ES-I3 (cell line): ENCODE data around the gene RNASEH1.

Source experiments
- H3K36me3 ChIP-seq: 2 replicates; pipeline ENCODE4 v1.6.1; 2013; ENCODE audit warnings: mild to moderate bottlenecking, low read length, control low read depth, moderate library complexity; ENCODE audit not compliant: insufficient read depth
- H3K4me1 ChIP-seq: 2 replicates; pipeline ENCODE4 v1.6.1; 2013; ENCODE audit warnings: mild to moderate bottlenecking, control low read depth, low read length; ENCODE audit not compliant: insufficient read depth
- H3K9ac ChIP-seq: 2 replicates; pipeline ENCODE4 v1.6.1; 2013; ENCODE audit warnings: low read depth, mild to moderate bottlenecking, low read length, moderate library complexity
- H3K9me3 ChIP-seq: 2 replicates; pipeline ENCODE4 v1.6.1; 2013; ENCODE audit warnings: mild to moderate bottlenecking, low read length, moderate library complexity; ENCODE audit not compliant: control insufficient read depth, insufficient read depth

RNASEH1 gene

DNA sequence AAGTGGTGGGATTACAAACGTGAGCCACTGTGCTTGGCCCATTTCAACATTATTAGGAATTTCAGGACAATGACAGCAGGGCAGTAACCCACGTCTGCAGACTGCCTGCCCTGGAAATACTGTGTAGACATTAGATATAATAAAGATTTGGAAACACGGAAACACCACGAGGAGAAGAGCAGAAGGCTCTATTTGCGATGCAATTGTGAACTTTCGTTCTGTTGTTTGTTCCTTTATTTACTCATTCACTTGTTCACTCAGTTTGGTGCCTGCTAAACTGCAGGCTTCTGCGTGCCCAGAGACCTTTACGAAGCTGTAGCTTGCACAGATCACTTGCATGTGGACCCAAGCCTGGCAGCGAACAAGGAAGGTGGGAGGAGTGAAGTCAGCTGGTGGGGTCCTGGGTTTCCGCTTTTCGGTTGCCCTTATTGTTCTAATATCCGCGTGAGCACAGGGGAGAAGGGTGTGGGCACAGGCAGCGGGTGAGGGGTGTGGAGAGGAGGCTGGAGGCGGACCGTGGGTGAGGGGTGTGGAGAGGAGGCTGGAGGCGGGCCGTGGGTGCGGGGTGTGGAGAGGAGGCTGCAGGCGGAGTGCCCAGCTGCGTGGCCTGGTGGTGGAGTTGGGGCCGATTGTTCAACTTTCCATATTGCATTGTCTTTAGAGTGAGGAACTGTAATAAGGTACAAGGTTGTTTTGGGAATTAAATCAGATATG lies 40.2 kb upstream of the RNASEH1 start:
- Histone ChIP-seq H3K4me1 (no peaks in the 10 kb centered on the region), H3K36me3 (no peaks in the 10 kb centered on the region), H3K9me3 (no peaks in the 10 kb centered on the region), H3K9ac (no peak overlapping the region)

DNA sequence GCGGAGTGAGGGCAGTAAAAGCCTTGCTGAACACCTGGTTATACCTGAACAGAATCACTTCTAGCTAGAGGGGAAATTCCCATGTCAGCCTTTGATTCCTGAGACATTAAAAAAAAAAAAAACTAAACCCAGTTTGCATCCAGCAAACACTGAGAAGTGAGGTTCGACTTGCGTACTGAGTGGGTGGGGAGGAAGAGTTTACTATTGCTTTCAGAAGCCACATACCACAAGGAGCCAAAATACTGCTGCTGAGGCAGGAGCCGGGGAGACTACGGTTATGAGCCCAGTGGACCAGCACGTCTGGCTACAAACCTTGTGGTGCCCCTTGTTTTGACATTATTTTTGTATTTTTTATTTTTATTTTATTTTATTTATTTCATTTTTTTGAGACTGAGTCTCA lies 39.4 kb upstream of the RNASEH1 start:
- H3K4me1 ChIP-seq, result no peaks in the 10 kb centered on the region
- no peak overlapping the region for H3K9ac ChIP-seq
- no peaks in the 10 kb centered on the region for H3K9me3 ChIP-seq
- H3K36me3 ChIP-seq, result no peaks in the 10 kb centered on the region

DNA sequence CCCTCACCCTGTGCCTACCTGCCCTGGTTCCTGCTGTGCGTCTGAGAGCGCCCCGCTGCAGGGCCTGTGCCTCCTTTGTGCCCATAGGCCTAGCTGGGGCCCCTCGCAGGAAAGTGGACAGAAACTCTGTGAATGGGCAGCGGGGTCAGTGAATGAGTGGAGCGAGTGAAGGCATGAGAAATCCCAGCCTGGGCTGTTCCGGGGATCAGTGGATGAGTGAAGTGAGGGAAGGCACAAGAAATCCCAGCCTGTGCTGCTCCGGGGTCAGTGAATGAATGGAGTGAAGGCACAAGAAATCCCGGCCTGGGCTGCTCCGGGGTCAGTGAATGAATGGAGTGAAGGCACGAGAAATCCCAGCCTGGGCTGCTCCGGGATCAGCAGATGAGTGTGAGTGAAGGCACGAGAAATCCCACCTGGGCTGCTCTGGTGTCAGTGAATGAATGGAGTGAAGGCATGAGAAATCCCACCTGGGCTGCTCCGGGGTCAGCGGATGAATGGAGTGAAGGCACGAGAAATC lies 38.8 kb upstream of the RNASEH1 start:
- no peaks in the 10 kb centered on the region for H3K4me1 ChIP-seq
- H3K9ac ChIP-seq, result no peak overlapping the region
- no peaks in the 10 kb centered on the region for H3K9me3 ChIP-seq
- no peaks in the 10 kb centered on the region for H3K36me3 ChIP-seq

DNA sequence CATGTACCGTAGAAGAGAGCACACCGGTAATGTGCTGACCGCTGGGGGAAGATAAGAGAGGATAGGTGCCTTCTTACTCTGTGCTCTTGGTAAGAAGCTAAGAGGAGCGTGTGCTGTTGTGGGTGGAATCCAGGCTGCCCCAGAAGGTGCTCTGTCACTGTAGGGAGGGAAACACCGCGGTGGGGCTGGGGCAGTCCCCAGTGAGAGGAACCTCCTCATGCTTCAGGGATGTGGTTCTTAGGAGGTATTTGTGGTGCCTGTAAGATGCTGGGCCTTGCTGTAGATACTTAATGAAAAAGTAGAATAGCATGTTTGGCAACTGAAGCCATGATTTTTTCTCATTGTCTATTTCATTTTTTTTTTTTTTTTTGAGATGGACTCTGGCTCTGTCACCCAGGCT lies 37.9 kb upstream of the RNASEH1 start:
- Histone ChIP-seq H3K9ac (no peak overlapping the region), H3K36me3 (no peaks in the 10 kb centered on the region), H3K9me3 (no peaks in the 10 kb centered on the region), H3K4me1 (no peaks in the 10 kb centered on the region)

DNA sequence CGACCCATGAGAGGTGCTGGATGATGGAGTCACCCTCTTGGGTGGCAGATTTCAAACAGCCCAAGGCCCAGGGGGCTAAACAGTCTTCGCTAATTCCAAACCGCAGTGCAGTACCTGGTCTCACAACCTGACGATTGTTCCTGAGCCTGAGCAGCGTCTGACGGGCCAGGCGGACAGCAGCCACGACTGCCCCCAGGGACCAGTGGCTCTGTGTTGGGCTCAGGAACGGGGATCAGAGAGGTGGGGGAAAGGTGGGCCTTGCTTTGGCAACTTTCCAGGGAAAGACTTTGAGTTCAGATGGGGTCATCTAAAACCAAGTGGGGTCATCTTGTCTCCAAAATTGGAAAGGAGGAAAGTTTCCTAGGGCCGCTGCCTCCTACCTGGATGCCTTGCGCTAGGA lies 37.3 kb upstream of the RNASEH1 start:
- H3K9ac ChIP-seq, result no peak overlapping the region
- H3K4me1 ChIP-seq, result no peaks in the 10 kb centered on the region
- no peaks in the 10 kb centered on the region for H3K9me3 ChIP-seq
- H3K36me3 ChIP-seq, result no peaks in the 10 kb centered on the region

DNA sequence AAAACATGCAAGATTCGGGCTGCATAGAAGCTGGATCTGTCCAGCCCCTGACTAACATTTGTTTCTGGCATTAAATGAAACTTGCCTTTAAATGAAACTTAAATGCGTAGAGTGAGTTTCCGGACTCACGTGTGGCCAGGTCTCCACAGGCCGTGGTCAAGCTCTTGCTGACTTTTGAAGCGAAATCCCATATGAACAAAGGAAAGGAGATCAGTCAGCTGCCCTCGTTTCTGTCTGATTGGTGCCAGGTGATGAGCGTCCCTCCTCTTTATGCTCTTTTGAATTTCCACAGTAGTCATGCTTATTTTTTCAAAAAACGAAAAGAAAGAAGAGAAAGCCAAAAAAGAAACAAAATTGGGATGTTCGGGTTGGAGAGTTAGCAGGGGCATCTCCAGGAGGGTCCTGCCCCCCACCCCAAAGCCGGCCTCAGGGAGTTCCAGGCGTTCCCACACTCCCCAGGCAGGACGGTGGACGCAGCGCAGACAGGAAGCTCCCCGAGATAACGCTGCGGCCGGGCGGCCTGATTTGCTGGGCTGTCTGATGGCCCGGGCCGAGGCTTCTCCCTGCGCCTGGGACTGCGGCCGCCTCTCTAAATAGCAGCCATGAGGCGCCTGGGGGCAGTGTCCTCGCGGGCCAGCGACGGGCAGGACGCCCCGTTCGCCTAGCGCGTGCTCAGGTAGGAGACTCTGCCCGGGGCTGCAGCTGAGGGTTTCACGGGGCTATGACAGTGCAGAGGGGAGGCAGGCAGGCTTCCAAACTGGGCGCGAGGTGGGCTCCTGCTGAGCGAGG lies 36.6 kb upstream of the RNASEH1 start, which contains the start of gene COLEC11:
Gene COLEC11, plus strand, starts transcription at position 620 of the 789 bp plus-strand sequence. CDS start 9,229 bp downstream, outside the sequence.
- H3K36me3 ChIP-seq, result no peaks in the 10 kb centered on the region
- no peaks in the 10 kb centered on the region for H3K4me1 ChIP-seq
- no peak within 1 kb of the TSS for H3K9ac ChIP-seq
- H3K9me3 ChIP-seq, result no peaks in the 10 kb centered on the region

DNA sequence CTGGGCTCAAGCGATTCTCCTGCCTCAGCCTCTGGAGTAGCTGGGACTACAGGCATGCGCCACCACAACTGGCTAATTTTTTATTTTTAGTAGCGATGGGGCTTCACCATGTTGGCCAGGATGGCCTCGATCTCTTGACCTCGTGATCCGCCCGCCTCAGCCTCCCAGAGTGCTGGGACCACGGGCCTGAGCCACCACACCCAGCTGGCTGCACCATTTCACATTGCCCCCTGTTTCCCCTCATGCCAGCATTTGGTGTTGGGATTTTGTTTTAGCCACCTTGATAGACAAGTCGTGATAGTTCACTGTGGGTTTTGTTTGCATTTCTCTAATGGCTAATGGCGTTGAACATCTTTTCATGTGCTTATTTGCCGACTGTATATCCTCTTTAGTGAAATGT lies 31.0 kb upstream of the RNASEH1 start:
- no peaks in the 10 kb centered on the region for H3K36me3 ChIP-seq
- no peaks in the 10 kb centered on the region for H3K4me1 ChIP-seq
- H3K9me3 ChIP-seq, result no peaks in the 10 kb centered on the region
- no peak overlapping the region for H3K9ac ChIP-seq

DNA sequence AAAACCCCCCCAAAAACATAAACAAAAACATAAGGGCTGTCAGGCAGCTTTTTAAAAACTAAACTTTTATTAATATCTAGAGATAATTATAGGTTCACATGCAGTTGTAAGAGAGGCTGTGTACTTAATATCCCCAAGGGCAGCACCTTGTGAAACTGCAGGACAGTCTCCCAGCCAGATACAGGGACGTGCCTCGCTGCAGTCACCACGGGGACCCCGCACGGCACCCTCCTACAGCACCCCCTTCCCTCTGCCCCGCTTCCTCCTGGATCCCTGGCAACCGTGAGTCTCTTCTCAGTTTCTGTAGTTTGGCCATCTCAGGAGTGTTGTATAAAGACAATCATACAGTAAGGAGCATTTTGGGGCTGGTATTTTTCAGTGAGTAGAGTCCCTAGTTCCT lies 30.0 kb upstream of the RNASEH1 start:
- Histone ChIP-seq H3K4me1 (no peaks in the 10 kb centered on the region), H3K9ac (no peak overlapping the region), H3K9me3 (no peaks in the 10 kb centered on the region), H3K36me3 (no peaks in the 10 kb centered on the region)

DNA sequence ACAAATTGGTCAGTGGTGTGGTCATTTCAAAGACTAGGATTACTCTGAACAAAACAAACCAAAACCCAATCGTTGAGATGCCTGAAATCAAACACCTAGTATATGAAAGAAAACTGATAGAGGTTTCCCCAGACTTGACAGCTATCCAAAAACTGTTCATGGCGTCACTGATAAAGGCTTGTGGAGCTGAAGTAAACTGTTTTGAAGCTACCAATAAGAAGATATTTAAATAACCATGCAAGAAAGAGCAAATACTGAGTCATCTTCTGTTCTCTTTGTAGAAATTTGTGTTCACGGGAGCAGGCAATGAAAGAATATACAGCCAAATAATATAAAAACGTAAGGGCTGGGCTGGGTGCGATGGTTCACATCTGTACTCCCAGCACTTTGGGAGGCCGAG lies 29.3 kb upstream of the RNASEH1 start:
- no peaks in the 10 kb centered on the region for H3K9me3 ChIP-seq
- H3K36me3 ChIP-seq, result no peaks in the 10 kb centered on the region
- no peaks in the 10 kb centered on the region for H3K4me1 ChIP-seq
- H3K9ac ChIP-seq, result no peak overlapping the region

DNA sequence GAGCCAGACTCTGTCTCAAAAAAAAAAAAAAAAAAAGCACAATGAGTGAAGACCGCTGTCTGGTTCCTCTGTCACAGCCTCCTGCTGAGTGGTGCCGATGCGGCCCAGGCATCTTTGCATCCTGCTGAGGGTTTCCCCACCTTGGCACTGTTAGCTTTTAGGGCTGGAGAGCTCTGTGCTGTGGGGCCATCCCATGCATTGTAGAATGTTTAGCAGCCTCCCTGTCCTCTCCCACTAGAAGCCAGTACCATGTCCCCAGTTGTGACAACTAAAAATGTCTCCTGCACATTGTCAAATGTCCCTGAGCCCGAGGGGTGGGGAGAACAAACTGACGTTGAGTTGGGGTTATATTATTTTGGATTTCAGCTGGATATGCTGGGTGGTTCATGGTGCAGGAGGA lies 28.9 kb upstream of the RNASEH1 start:
- Histone ChIP-seq H3K9me3 (no peaks in the 10 kb centered on the region), H3K36me3 (no peaks in the 10 kb centered on the region), H3K9ac (no peak overlapping the region), H3K4me1 (no peaks in the 10 kb centered on the region)

DNA sequence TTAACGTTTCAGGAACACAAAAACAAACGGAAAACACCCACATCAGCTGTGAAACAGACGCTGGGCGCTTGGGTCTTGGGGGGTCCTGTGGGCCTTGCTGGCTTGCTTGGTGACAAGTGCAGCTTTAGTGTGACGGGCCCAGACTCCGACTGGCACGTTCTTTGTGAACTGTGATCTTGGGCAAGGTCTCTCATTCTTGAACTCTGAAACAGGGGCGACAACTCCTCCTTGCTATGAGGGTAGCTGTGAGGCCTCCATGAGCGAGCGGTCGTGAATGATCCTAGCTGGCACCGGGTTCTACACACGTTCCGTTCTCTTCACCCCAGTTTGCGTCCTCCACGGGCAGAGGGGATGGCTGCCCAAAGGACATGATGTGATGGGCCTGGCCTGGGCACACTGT lies 28.1 kb upstream of the RNASEH1 start:
- no peak overlapping the region for H3K9ac ChIP-seq
- H3K9me3 ChIP-seq, result no peaks in the 10 kb centered on the region
- 0 out of 2 replicates have a peak, but pooled peaks cover 2% of the 10 kb centered on the region for H3K36me3 ChIP-seq
- no peaks in the 10 kb centered on the region for H3K4me1 ChIP-seq

DNA sequence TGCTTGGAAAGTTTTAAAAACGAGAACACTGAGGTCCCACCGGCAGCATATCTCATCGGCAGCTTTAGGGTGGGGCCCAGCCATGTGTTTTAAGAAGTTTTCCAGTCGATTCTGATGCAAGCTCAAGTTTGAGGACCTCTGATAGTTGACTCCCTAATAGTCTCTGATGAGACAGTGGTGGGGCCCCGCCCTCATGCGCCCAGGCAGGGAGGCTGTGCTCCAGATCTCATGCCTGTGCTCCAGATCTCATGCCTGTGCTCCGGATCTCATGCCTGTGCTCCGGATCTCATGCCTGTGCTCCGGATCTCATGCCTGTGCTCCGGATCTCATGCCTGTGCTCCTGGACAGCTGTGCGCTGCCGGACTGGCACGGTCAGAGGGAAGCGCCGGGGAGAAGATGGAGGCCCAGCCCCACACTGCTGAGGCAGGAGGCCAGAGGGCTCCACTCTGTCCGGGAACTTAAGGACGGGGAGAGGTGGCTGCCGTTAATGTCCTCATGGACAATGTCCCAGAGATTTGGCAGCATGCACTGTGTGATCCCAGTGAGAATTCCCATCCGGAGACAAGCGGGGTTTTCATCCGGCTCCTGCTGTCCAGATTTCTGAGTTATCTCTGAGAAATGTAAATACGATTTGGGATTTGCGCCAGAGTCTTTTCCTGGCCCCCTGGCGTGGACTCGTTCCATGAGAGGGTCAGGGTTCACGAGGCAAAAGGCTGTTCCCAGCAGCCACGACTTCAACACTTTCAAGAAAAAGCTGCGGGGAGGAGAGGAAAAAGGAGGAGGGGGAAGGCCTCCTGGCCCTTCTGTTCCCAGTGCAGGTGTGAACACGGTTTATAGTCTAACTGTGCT lies 27.4 kb upstream of the RNASEH1 start:
- Histone ChIP-seq H3K9ac (no peak overlapping the region), H3K36me3 (0 out of 2 replicates have a peak, but pooled peaks cover 8% of the 10 kb centered on the region), H3K4me1 (no peaks in the 10 kb centered on the region), H3K9me3 (no peaks in the 10 kb centered on the region)

DNA sequence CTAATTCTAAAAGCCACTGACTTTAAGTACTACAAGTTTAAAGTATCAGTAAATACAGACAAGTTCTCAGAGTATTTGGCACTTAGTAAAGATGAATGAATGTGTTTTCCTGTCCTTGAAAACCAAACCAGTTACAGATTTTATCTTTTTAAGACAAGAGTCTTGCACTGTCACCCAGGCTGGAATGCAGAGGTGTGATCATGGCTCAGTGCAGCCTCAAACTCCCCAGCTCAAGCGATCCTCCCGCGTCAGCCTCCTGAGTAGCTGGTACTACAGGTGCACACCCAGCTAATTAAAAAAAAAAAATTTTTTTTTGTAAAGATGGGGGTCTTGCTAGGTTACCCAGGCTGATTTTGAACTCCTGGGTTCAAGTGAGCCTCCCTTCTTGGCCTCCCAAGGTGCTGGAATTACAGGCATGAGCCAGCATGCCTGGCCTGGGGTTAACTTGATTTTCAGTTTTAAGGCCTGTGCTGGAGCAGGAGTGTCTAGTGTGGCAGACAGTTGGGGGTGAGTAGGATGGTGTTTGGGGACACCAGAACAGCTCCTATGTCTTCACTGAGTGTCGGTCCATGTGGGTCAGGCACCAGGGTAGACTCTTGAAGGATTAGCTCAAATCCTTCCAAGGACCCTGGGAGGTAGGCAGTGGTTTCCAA lies 26.6 kb upstream of the RNASEH1 start:
- Histone ChIP-seq H3K9me3 (no peaks in the 10 kb centered on the region), H3K36me3 (0 out of 2 replicates have a peak, but pooled peaks cover 14% of the 10 kb centered on the region), H3K4me1 (no peaks in the 10 kb centered on the region), H3K9ac (no peak overlapping the region)

DNA sequence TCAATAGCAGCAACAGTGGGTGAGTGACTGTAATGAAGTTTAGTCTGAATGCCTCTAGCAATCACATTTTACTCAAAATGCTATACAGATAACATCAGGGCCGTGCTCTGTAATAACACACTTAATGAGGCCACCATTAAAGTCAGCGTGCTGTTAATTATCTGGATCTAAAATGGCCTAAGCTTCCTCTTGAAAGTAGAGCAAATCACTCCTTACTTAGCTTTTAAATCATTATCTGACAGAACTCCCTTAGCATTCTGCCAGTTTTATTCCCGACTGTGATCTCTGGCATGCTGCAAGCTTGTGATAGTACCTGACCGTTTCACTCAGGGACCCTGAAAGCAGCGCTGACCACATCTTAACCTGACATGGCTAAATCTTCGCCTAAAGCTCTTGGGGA lies 25.9 kb upstream of the RNASEH1 start:
- H3K9me3 ChIP-seq, result no peaks in the 10 kb centered on the region
- H3K9ac ChIP-seq, result no peak overlapping the region
- no peaks in the 10 kb centered on the region for H3K4me1 ChIP-seq
- peaks cover 20% of the 10 kb centered on the region for H3K36me3 ChIP-seq
